ENCODE data around the gene DMTF1. TPM values are rescaled to one million over a fixed set of nuclear protein-coding genes. Genes with fewer than 3 reads are reported as not detected.

The DMTF1 gene
- total and polyA plus RNA-seq, 2 experiments from 2014 or later: 44.6 to 68.7 TPM

- TF ChIP-seq CTCF (IDR thresholded peaks at IDR 0.05; ENCODE audit: low read depth, low read length): no peak
- no peaks in the 10 kb centered on the region for H3K9me3 ChIP-seq (ENCODE audit: low read depth)
- no peak overlapping the region for H3K4me3 ChIP-seq
- H3K27ac ChIP-seq: no peak overlapping the region
- no peak for DNase-seq (ENCODE audit: low read depth in 1 of 2, low spot score in 1 of 2)
- H3K36me3 ChIP-seq: no peaks in the 10 kb centered on the region
- H3K27me3 ChIP-seq: peaks cover 17% of the 10 kb centered on the region
- no peaks in the 10 kb centered on the region for H3K4me1 ChIP-seq (ENCODE audit: low read depth)
These were observed 29.1 kb upstream of the DMTF1 start for GRCh38 chr7:87123105-87123504.

- no peaks in the 10 kb centered on the region for H3K36me3 ChIP-seq
- H3K4me1 ChIP-seq (ENCODE audit: low read depth): peaks cover 14% of the 10 kb centered on the region
- no peak overlapping the region for H3K4me3 ChIP-seq
- H3K27me3 ChIP-seq: peaks cover 3% of the 10 kb centered on the region
- no peaks in the 10 kb centered on the region for H3K9me3 ChIP-seq (ENCODE audit: low read depth)
- no peak overlapping the region for H3K27ac ChIP-seq
- TF ChIP-seq CTCF (IDR thresholded peaks at IDR 0.05; ENCODE audit: low read depth, low read length): no peak
- no peak for DNase-seq (ENCODE audit: low read depth in 1 of 2, low spot score in 1 of 2)
These were observed 25.2 kb upstream of the DMTF1 start for GRCh38 chr7:87127019-87127418.

GRCh38 chr7:87128861-87129267, 23.4 kb upstream of the DMTF1 start:
- no peaks in the 10 kb centered on the region for H3K36me3 ChIP-seq
- no peak overlapping the region for H3K4me3 ChIP-seq
- peaks cover 14% of the 10 kb centered on the region for H3K4me1 ChIP-seq (ENCODE audit: low read depth)
- H3K27ac ChIP-seq: peak overlapping the region; percentile 22
- peak in 1 of 2 donors; percentile 38 for DNase-seq (ENCODE audit: low read depth in 1 of 2, low spot score in 1 of 2)
- H3K27me3 ChIP-seq: peaks cover 3% of the 10 kb centered on the region
- H3K9me3 ChIP-seq (ENCODE audit: low read depth): no peaks in the 10 kb centered on the region
- TF ChIP-seq CTCF (IDR thresholded peaks at IDR 0.05; ENCODE audit: low read depth, low read length): no peak

GRCh38 chr7:87129332-87129731, 22.9 kb upstream of the DMTF1 start:
- Histone ChIP-seq H3K27ac (peak overlapping the region; percentile 22), H3K4me3 (no peak overlapping the region), H3K36me3 (no peaks in the 10 kb centered on the region), H3K27me3 (peaks cover 3% of the 10 kb centered on the region), H3K4me1 (ENCODE audit: low read depth) (peaks cover 14% of the 10 kb centered on the region), H3K9me3 (ENCODE audit: low read depth) (no peaks in the 10 kb centered on the region)
- no peak for DNase-seq (ENCODE audit: low read depth in 1 of 2, low spot score in 1 of 2)
- no peak for TF ChIP-seq CTCF (IDR thresholded peaks at IDR 0.05; ENCODE audit: low read depth, low read length)

- Histone ChIP-seq H3K9me3 (ENCODE audit: low read depth) (no peaks in the 10 kb centered on the region), H3K27ac (peak overlapping the region; percentile 22), H3K4me1 (ENCODE audit: low read depth) (peaks cover 14% of the 10 kb centered on the region), H3K4me3 (no peak overlapping the region), H3K36me3 (no peaks in the 10 kb centered on the region), H3K27me3 (peaks cover 3% of the 10 kb centered on the region)
- DNase-seq (ENCODE audit: low read depth in 1 of 2, low spot score in 1 of 2): no peak
- TF ChIP-seq CTCF (IDR thresholded peaks at IDR 0.05; ENCODE audit: low read depth, low read length): no peak
These were observed 22.4 kb upstream of the DMTF1 start for GRCh38 chr7:87129848-87130247.

GRCh38 chr7:87131771-87132170, 20.5 kb upstream of the DMTF1 start:
- H3K27ac ChIP-seq: no peak overlapping the region
- no peaks in the 10 kb centered on the region for H3K9me3 ChIP-seq (ENCODE audit: low read depth)
- H3K36me3 ChIP-seq: no peaks in the 10 kb centered on the region
- H3K4me1 ChIP-seq (ENCODE audit: low read depth): peaks cover 14% of the 10 kb centered on the region
- no peaks in the 10 kb centered on the region for H3K27me3 ChIP-seq
- no peak for TF ChIP-seq CTCF (IDR thresholded peaks at IDR 0.05; ENCODE audit: low read depth, low read length)
- H3K4me3 ChIP-seq: no peak overlapping the region
- peak in 1 of 2 donors; percentile 74 for DNase-seq (ENCODE audit: low read depth in 1 of 2, low spot score in 1 of 2)

All from cardiac muscle cell (in vitro differentiated cells and primary cell).